Ectodermal cell (in vitro differentiated cells): ENCODE data around the gene FAM53C.

Experiments used
- H3K27ac ChIP-seq: 2 replicates; pipeline ENCODE4 v1.7.0; 2013; ENCODE audit warnings: mild to moderate bottlenecking, low read depth, low read length; ENCODE audit not compliant: insufficient read depth, poor library complexity, severe bottlenecking
- H3K27me3 ChIP-seq: 2 replicates; pipeline ENCODE4 v1.7.0; 2013; ENCODE audit warnings: mild to moderate bottlenecking, low read length; ENCODE audit not compliant: insufficient read depth, control insufficient read depth, poor library complexity, severe bottlenecking
- H3K36me3 ChIP-seq: one replicate; pipeline ENCODE4 v1.7.0; 2013; ENCODE audit warnings: low read length; ENCODE audit not compliant: control insufficient read depth, insufficient read depth
- H3K4me1 ChIP-seq: one replicate; pipeline ENCODE4 v1.7.0; 2013; ENCODE audit warnings: low read length; ENCODE audit not compliant: control insufficient read depth, insufficient read depth
- H3K4me3 ChIP-seq: 2 replicates; pipeline ENCODE4 v1.7.0; 2013; ENCODE audit warnings: low read depth, low read length, control low read depth; ENCODE audit not compliant: insufficient read depth
- H3K9me3 ChIP-seq: 2 replicates; pipeline ENCODE4 v1.7.0; 2013; ENCODE audit warnings: mild to moderate bottlenecking, low read length, moderate library complexity; ENCODE audit not compliant: control insufficient read depth
- WGBS, 2 experiments: methylation state at CpG; one replicate each; pipeline ENCODE4 v1.1.7; 2013; ENCODE audit warnings: missing lambda C conversion rate in 2 of 2; 5-methylcytosine and 5-hydroxymethylcytosine counted together

Gene FAM53C

GRCh38 chr5:138350563-138350890 lies 12.5 kb downstream of the FAM53C start:
- H3K27me3 ChIP-seq: no peaks in the 10 kb centered on the region
- H3K4me1 ChIP-seq: no peaks in the 10 kb centered on the region
- peaks cover 3% of the 10 kb centered on the region for H3K9me3 ChIP-seq
- H3K4me3 ChIP-seq: no peak overlapping the region
- no peak overlapping the region for H3K27ac ChIP-seq
- peaks cover 36% of the 10 kb centered on the region for H3K36me3 ChIP-seq

- H3K36me3 ChIP-seq: peaks cover 31% of the 10 kb centered on the region
- 88 to 96% methylated on average over 1 of the region's 1 CpG for WGBS, 2 experiments
- no peak overlapping the region for H3K27ac ChIP-seq
- H3K4me3 ChIP-seq: no peak overlapping the region
- no peaks in the 10 kb centered on the region for H3K27me3 ChIP-seq
- no peaks in the 10 kb centered on the region for H3K4me1 ChIP-seq
- peaks cover 3% of the 10 kb centered on the region for H3K9me3 ChIP-seq
Measured at GRCh38 chr5:138351056-138351455, 13.0 kb downstream of the FAM53C start.

GRCh38 chr5:138351517-138351916 lies 13.5 kb downstream of the FAM53C start:
- no peaks in the 10 kb centered on the region for H3K27me3 ChIP-seq
- no peak overlapping the region for H3K27ac ChIP-seq
- no peaks in the 10 kb centered on the region for H3K4me1 ChIP-seq
- H3K4me3 ChIP-seq: no peak overlapping the region
- peaks cover 3% of the 10 kb centered on the region for H3K9me3 ChIP-seq
- peaks cover 30% of the 10 kb centered on the region for H3K36me3 ChIP-seq

GRCh38 chr5:138352071-138352721 lies 14.1 kb downstream of the FAM53C start, which contains the start of gene KDM3B:
Gene KDM3B (plus strand): TSS chr5:138352685. CDS start chr5:138352796, 111 bp downstream.
- peaks cover 3% of the 10 kb centered on the region for H3K9me3 ChIP-seq
- peak within 1 kb of the TSS; percentile 62 for H3K27ac ChIP-seq
- H3K4me1 ChIP-seq: no peaks in the 10 kb centered on the region
- H3K36me3 ChIP-seq: peaks cover 23% of the 10 kb centered on the region
- H3K27me3 ChIP-seq: no peaks in the 10 kb centered on the region
- WGBS, 2 experiments: 7 to 8% methylated on average over 30 of the region's 30 CpGs
- peak within 1 kb of the TSS; percentile 91 for H3K4me3 ChIP-seq

GRCh38 chr5:138352722-138353559 lies 14.9 kb downstream of the FAM53C start:
- H3K4me3 ChIP-seq: peak overlapping the region; percentile 91
- no peaks in the 10 kb centered on the region for H3K4me1 ChIP-seq
- no peaks in the 10 kb centered on the region for H3K27me3 ChIP-seq
- WGBS, 2 experiments: 0% methylated on average over 88 of the region's 88 CpGs
- H3K9me3 ChIP-seq: peaks cover 3% of the 10 kb centered on the region
- H3K36me3 ChIP-seq: peaks cover 18% of the 10 kb centered on the region
- H3K27ac ChIP-seq: peak overlapping the region; percentile 62

- Histone ChIP-seq H3K4me3 (peak overlapping the region; percentile 91), H3K36me3 (peaks cover 12% of the 10 kb centered on the region), H3K4me1 (no peaks in the 10 kb centered on the region), H3K27ac (no peak overlapping the region), H3K27me3 (no peaks in the 10 kb centered on the region), H3K9me3 (peaks cover 3% of the 10 kb centered on the region)
- WGBS, 2 experiments: 11 to 16% methylated on average over 11 of the region's 11 CpGs
Measured at GRCh38 chr5:138353560-138354080, 15.6 kb downstream of the FAM53C start.

GRCh38 chr5:138354387-138354786 lies 16.3 kb downstream of the FAM53C start:
- Histone ChIP-seq H3K27ac (no peak overlapping the region), H3K4me1 (no peaks in the 10 kb centered on the region), H3K9me3 (peaks cover 3% of the 10 kb centered on the region), H3K36me3 (peaks cover 5% of the 10 kb centered on the region), H3K4me3 (peak overlapping the region; percentile 91), H3K27me3 (no peaks in the 10 kb centered on the region)
- WGBS, 2 experiments: 17 to 19% methylated on average over 5 of the region's 5 CpGs

- Histone ChIP-seq H3K36me3 (peaks cover 5% of the 10 kb centered on the region), H3K27me3 (no peaks in the 10 kb centered on the region), H3K4me1 (no peaks in the 10 kb centered on the region), H3K9me3 (peaks cover 3% of the 10 kb centered on the region), H3K4me3 (peak overlapping the region; percentile 91), H3K27ac (no peak overlapping the region)
- WGBS, 2 experiments: 23 to 33% methylated on average over 5 to 6 of the region's 6 CpGs
Measured at GRCh38 chr5:138354926-138355378, 16.9 kb downstream of the FAM53C start.

GRCh38 chr5:138359621-138360020 lies 21.6 kb downstream of the FAM53C start:
- Histone ChIP-seq H3K36me3 (no peaks in the 10 kb centered on the region), H3K4me1 (peaks cover 7% of the 10 kb centered on the region), H3K27me3 (no peaks in the 10 kb centered on the region), H3K9me3 (no peaks in the 10 kb centered on the region), H3K27ac (no peak overlapping the region), H3K4me3 (no peak overlapping the region)
- WGBS, 2 experiments: 100% methylated on average over 2 of the region's 3 CpGs; no CpG with 5 or more reads in 1 of the 2 experiments

- H3K27ac ChIP-seq: peak overlapping the region; percentile 16
- no peaks in the 10 kb centered on the region for H3K9me3 ChIP-seq
- H3K4me3 ChIP-seq: no peak overlapping the region
- WGBS, 2 experiments: 94 to 100% methylated on average over 1 of the region's 1 CpG
- H3K27me3 ChIP-seq: no peaks in the 10 kb centered on the region
- H3K36me3 ChIP-seq: no peaks in the 10 kb centered on the region
- peaks cover 7% of the 10 kb centered on the region for H3K4me1 ChIP-seq
Measured at GRCh38 chr5:138360941-138361452, 22.9 kb downstream of the FAM53C start.
